GM12878 (cell line): ENCODE results near the gene INO80. TPM values are rescaled to one million over a fixed set of nuclear protein-coding genes. Genes with fewer than 3 reads are reported as not detected.
A peak's percentile ranks its signal among the peaks of the same experiment; 100 is the strongest.

ENCODE experiments used
- ATAC-seq: fragments of 200-7000 bp; cut with Tn5 transposase; 3 replicates; pipeline ENCODE4 v1.9.1; 2020; ENCODE audit warnings: mild to moderate bottlenecking, moderate library complexity
- BruUV-seq: library from RNA; stranded (reverse); fragments of 400-500 nt; replicated peaks from 2 replicates; lab custom pipeline; 2021; lab: Mats Ljungman, UMichigan
- CTCF ChIA-PET: fragments of 300-600 bp; sonication (Branson Sonifier 250); formaldehyde crosslinking; extraction: SDS; loops from one replicate; lab custom pipeline; 2021; ENCODE audit warnings: inconsistent platforms; lab: Yijun Ruan, JAX
- POLR2A ChIA-PET: fragments of 350-600 bp; formaldehyde crosslinking; extraction: SDS; loops from one replicate; lab custom pipeline; 2021; ENCODE audit warnings: inconsistent platforms; lab: Charles Lee
- RAD21 ChIA-PET: fragments of 300-600 bp; sonication (Branson Sonifier 250); formaldehyde crosslinking; loops from one replicate; lab custom pipeline; 2023; ENCODE audit warnings: antibody characterized with exemption; ENCODE audit not compliant: unreplicated experiment; lab: Charles Lee
- SMC1A ChIA-PET: fragments of 300-600 bp; sonication (Branson Sonifier 250); formaldehyde crosslinking; loops from one replicate; lab custom pipeline; 2023; ENCODE audit not compliant: unreplicated experiment, uncharacterized antibody; lab: Charles Lee
- DNase-seq: peaks from one replicate; pipeline ENCODE4 v3.0.0-alpha.2; 2011; ENCODE audit warnings: low read depth, low spot score
- FAIRE-seq: peaks from 3 replicates; lab custom pipeline; 2011; peaks lifted over from hg19 to GRCh38; lab: Jason Lieb, UNC
- H2AFZ ChIP-seq: 2 replicates; pipeline ENCODE4 v1.6.0; 2011; ENCODE audit warnings: low read depth, low read length, control low read depth; ENCODE audit not compliant: control insufficient read depth
- H3K27ac ChIP-seq: 2 replicates; pipeline ENCODE4 v1.5.1; 2011; ENCODE audit warnings: control low read depth; ENCODE audit not compliant: control insufficient read depth, insufficient read depth
- H3K27me3 ChIP-seq, 2 experiments: replicated peaks in 1 of 2; 2 replicates each; pipeline versions ENCODE4 v1.6.0 to v1.6.1; 2011; ENCODE audit warnings: low read length in 1 of 2; ENCODE audit not compliant: control insufficient read depth in 2 of 2, insufficient read depth in 2 of 2
- H3K36me3 ChIP-seq, 2 experiments: 2 replicates each; pipeline ENCODE4 v1.5.1; 2011; ENCODE audit warnings: low read length in 1 of 2; ENCODE audit not compliant: control insufficient read depth in 2 of 2, insufficient read depth in 2 of 2
- H3K4me1 ChIP-seq: 2 replicates; pipeline ENCODE4 v1.6.1; 2011; ENCODE audit warnings: mild to moderate bottlenecking, low read length, moderate library complexity, mixed read lengths; ENCODE audit not compliant: control insufficient read depth, insufficient read depth
- H3K4me2 ChIP-seq: 2 replicates; pipeline ENCODE4 v1.6.0; 2011; ENCODE audit warnings: control low read depth; ENCODE audit not compliant: control insufficient read depth, insufficient read depth
- H3K4me3 ChIP-seq: fragments of 200-600 bp; sonication (generic); 2 replicates; pipeline ENCODE4 v1.5.1; 2016
- H3K79me2 ChIP-seq: 2 replicates; pipeline ENCODE4 v1.6.0; 2011; ENCODE audit warnings: low read length; ENCODE audit not compliant: control insufficient read depth, insufficient read depth
- H3K9ac ChIP-seq: 2 replicates; pipeline ENCODE4 v1.8.0; 2011; ENCODE audit warnings: low read length, control low read depth, mixed read lengths; ENCODE audit not compliant: control insufficient read depth, insufficient read depth
- H3K9me3 ChIP-seq: replicated peaks from 3 replicates; pipeline ENCODE4 v1.5.1; 2011; ENCODE audit warnings: mild to moderate bottlenecking, low read length; ENCODE audit not compliant: control insufficient read depth, insufficient read depth
- H4K20me1 ChIP-seq: 2 replicates; pipeline ENCODE4 v1.6.0; 2011; ENCODE audit not compliant: control insufficient read depth, insufficient read depth
- ATF7 ChIP-seq: fragments of 450-650 bp; IDR thresholded peaks from 2 replicates; pipeline ENCODE4 v1.6.1; 2016; ENCODE audit warnings: low read depth, mild to moderate bottlenecking
- CBX3 ChIP-seq: fragments of 200-600 bp; sonication (generic); IDR thresholded peaks from 2 replicates; pipeline ENCODE4 v1.6.1; 2016; ENCODE audit warnings: low read depth, borderline replicate concordance
- CBX5 ChIP-seq: sonication (generic); IDR thresholded peaks from 2 replicates; pipeline ENCODE4 v1.6.1; 2016; ENCODE audit warnings: low read depth, moderate library complexity, mild to moderate bottlenecking, inconsistent platforms
- EZH2 ChIP-seq: IDR thresholded peaks from 2 replicates; pipeline ENCODE4 v1.6.1; 2012; ENCODE audit warnings: low read depth, mild to moderate bottlenecking, control low read depth, inconsistent platforms, low read length, borderline replicate concordance; ENCODE audit not compliant: control insufficient read depth
- NFIC ChIP-seq: IDR thresholded peaks from 2 replicates; pipeline ENCODE4 v1.6.1; 2012; ENCODE audit warnings: low read depth, mild to moderate bottlenecking, inconsistent platforms, low read length, moderate library complexity
- POU2F2 ChIP-seq: IDR thresholded peaks from 3 replicates; pipeline ENCODE4 v1.6.1; 2011; ENCODE audit warnings: low read depth, mild to moderate bottlenecking, low read length, borderline replicate concordance
- RUNX3 ChIP-seq: IDR thresholded peaks from 2 replicates; pipeline ENCODE4 v1.6.1; 2012; ENCODE audit warnings: low read length, inconsistent platforms
- SPI1 ChIP-seq: IDR thresholded peaks from 2 replicates; pipeline ENCODE4 v1.6.1; 2011; ENCODE audit warnings: low read depth, mild to moderate bottlenecking, low read length, moderate library complexity, borderline replicate concordance; ENCODE audit not compliant: insufficient read depth
- WGBS: methylation state at CpG from one replicate; pipeline ENCODE4 v1.1.6; 2016; ENCODE audit warnings: low lambda C conversion rate; ENCODE audit not compliant: insufficient replicate concordance, insufficient coverage; ENCODE audit errors: missing lambda C conversion rate; 5-methylcytosine and 5-hydroxymethylcytosine counted together
- in situ Hi-C: fragments of 300-500 bp; cut with MboI; formaldehyde crosslinking; loops from 9 replicates; pipeline ENCODE4 v1.14.3; 2018; ENCODE audit warnings: mixed read lengths
- intact Hi-C: fragments of 100-400 bp; cut with micrococcal nuclease; formaldehyde crosslinking; loops from one replicate; pipeline ENCODE4 v1.14.2; 2022; ENCODE audit not compliant: unreplicated experiment
- polyA plus RNA-seq, 11 experiments: library from polyadenylated mRNA; depleted of rRNA in 4 of 11; unstranded in 6 of 11; stranded (reverse) in 5 of 11; fragments of >200 nt; fragmentation: Nextera tagmentation in 4 of 11; fragmentation: Illumina TruSeq in 1 of 11; extraction: Ambion mirVana in 4 of 11; extraction: Trizol in 1 of 11; gene quantifications; 1 replicate in 1 of 11; 2 replicates in 10 of 11; pipeline versions ENCODE4 v1.2.1 to v1.2.3, GENCODE V29; 2011 to 2016; ENCODE audit warnings: inconsistent platforms in 2 of 11, missing spikeins in 2 of 11, low read depth in 1 of 11
- total RNA-seq, 4 experiments: library from RNA; depleted of rRNA in 3 of 4; stranded (reverse); fragments of >200 nt in 3 of 4; fragmentation: Illumina TruSeq in 1 of 4; extraction: Trizol in 1 of 4; gene quantifications; 2 replicates each; pipeline versions ENCODE4 v1.2.1 to v1.2.3, GENCODE V29; 2013 to 2021
- TF ChIP-seq, protein P1 (sequence below), 3 experiments: IDR thresholded peaks in 2 of 3; conservative IDR thresholded peaks in 1 of 3; 2 replicates each; pipeline ENCODE4 v1.5.1; 2011; ENCODE audit warnings: low read depth in 3 of 3, low read length in 3 of 3, mild to moderate bottlenecking in 3 of 3, control low read depth in 2 of 3, moderate library complexity in 2 of 3, inconsistent platforms in 1 of 3, mixed read lengths in 1 of 3; ENCODE audit not compliant: control insufficient read depth in 2 of 3, insufficient read depth in 1 of 3; ENCODE audit errors: extremely low read depth in 1 of 3
- TF ChIP-seq, protein P2 (sequence below): IDR thresholded peaks from 2 replicates; pipeline ENCODE4 v1.6.1; 2011; ENCODE audit warnings: borderline replicate concordance, low read depth, mild to moderate bottlenecking, moderate library complexity, mixed read lengths, low read length; ENCODE audit not compliant: insufficient read depth; ENCODE audit errors: extremely low read length
- TF ChIP-seq, protein P3 (sequence below): IDR thresholded peaks from 2 replicates; pipeline ENCODE4 v1.6.1; 2012; ENCODE audit warnings: low read depth, low read length, improper control_type of control experiment
- TF ChIP-seq, protein P4 (sequence below): fragments of 450-650 bp; IDR thresholded peaks from 2 replicates; pipeline ENCODE4 v1.6.1; 2017; ENCODE audit warnings: mild to moderate bottlenecking, moderate library complexity

Gene INO80
- total and polyA plus RNA-seq, 10 of the 15 experiments (the other 5 are each of a cell fraction or from before 2014, with no cell fraction given): 4.5 to 25.0 (median 14.2) TPM

DNA sequence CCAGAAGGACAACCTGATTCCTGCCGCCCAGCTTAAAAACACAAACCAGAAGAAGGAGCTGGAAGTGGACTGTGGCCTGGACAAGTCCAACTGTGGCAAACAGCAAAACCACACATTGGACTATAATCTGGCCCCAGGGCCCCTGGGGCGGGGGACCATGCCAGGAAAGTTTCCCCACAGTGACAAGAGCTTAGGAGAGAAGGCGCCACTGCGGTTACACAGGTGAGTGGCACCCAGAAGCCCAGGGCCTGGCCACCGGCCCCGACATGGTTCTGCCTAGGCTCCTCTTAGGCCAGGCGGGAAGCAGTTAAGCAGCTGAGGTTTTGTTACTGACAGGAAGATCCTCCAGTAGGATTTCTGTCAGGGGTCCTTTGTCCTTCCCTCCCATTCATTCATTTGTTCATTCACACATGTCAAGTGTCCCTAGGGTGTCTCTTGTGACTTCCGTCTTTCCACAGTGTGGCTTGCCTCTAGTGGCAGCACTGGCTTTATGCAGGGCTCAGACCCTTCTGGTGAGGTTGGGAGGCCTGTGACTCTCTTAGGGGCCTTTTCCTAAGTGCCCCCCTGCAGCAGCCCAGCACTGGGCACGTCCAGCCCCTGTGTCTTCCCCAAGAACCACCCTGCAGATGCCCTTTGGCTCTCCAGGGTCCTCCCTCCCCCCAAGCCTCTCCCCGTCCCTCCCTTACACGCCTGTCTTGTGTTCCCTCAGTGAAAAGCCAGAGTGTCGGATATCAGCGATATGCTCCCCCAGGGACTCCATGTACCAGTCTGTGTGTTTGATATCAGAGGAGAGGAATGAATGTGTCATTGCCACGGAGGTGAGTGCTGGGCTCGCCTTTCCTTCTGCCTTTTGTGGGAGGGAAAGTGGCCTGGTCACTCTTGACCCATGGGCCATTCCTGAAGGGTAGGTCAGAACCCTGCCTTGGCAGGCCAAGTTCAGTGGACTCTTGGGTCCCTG, 179.1 kb downstream of the INO80 start (continued):
- TF ChIP-seq, protein P1, sequence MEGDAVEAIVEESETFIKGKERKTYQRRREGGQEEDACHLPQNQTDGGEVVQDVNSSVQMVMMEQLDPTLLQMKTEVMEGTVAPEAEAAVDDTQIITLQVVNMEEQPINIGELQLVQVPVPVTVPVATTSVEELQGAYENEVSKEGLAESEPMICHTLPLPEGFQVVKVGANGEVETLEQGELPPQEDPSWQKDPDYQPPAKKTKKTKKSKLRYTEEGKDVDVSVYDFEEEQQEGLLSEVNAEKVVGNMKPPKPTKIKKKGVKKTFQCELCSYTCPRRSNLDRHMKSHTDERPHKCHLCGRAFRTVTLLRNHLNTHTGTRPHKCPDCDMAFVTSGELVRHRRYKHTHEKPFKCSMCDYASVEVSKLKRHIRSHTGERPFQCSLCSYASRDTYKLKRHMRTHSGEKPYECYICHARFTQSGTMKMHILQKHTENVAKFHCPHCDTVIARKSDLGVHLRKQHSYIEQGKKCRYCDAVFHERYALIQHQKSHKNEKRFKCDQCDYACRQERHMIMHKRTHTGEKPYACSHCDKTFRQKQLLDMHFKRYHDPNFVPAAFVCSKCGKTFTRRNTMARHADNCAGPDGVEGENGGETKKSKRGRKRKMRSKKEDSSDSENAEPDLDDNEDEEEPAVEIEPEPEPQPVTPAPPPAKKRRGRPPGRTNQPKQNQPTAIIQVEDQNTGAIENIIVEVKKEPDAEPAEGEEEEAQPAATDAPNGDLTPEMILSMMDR (IDR thresholded peaks at IDR 0.05 in 2 of 3, conservative IDR thresholded peaks at IDR 0.05 in 1 of 3; ENCODE audit: control insufficient read depth in 2 of 3, extremely low read depth in 1 of 3, insufficient read depth in 1 of 3, low read depth in 3 of 3, low read length in 3 of 3): peak; percentile 17 to 39 (median 31); a peak in 4 of 6 replicates

DNA sequence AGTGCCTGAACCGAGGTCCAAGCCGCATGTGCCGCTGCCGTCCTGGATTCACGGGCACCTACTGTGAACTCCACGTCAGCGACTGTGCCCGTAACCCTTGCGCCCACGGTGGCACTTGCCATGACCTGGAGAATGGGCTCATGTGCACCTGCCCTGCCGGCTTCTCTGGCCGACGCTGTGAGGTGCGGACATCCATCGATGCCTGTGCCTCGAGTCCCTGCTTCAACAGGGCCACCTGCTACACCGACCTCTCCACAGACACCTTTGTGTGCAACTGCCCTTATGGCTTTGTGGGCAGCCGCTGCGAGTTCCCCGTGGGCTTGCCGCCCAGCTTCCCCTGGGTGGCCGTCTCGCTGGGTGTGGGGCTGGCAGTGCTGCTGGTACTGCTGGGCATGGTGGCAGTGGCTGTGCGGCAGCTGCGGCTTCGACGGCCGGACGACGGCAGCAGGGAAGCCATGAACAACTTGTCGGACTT, 179.8 kb downstream of the INO80 start:
- CTCF ChIA-PET: interaction anchor here (0.9 to 1.4 kb wide), 3 partner anchors 9 to 250 kb away, joined by 3 to 4 read pairs (median 3); no protein-coding TSS in a partner anchor
- H3K9me3 ChIP-seq: no peaks in the 10 kb centered on the region
- RAD21 ChIA-PET: no interaction called here
- H3K27ac ChIP-seq: no peak overlapping the region
- intact Hi-C loops: no loop called here
- H3K4me3 ChIP-seq: no peak overlapping the region
- peaks cover 26% of the 10 kb centered on the region for H3K4me1 ChIP-seq
- no peak for FAIRE-seq
- SMC1A ChIA-PET: no interaction called here
- no peaks in the 10 kb centered on the region for H3K27me3 ChIP-seq
- no peak overlapping the region for H3K9ac ChIP-seq
- BruUV-seq: no TSS peak
- POLR2A ChIA-PET: no interaction called here
- H3K4me2 ChIP-seq: no peak overlapping the region
- in situ Hi-C loops: no loop called here
- 81% methylated on average over 31 of the region's 31 CpGs for WGBS
- no peak for DNase-seq
- H3K36me3 ChIP-seq: no peaks in the 10 kb centered on the region
- H4K20me1 ChIP-seq: no peaks in the 10 kb centered on the region
- no peak for ATAC-seq
- H2AFZ ChIP-seq: no peak overlapping the region
- no peaks in the 10 kb centered on the region for H3K79me2 ChIP-seq
- TF ChIP-seq SPI1 (no peak), ATF7 (no peak), CBX5 (no peak), EZH2 (no peak), RUNX3 (no peak), POU2F2 (no peak), CBX3 (no peak), NFIC (no peak)
- TF ChIP-seq, protein P2, sequence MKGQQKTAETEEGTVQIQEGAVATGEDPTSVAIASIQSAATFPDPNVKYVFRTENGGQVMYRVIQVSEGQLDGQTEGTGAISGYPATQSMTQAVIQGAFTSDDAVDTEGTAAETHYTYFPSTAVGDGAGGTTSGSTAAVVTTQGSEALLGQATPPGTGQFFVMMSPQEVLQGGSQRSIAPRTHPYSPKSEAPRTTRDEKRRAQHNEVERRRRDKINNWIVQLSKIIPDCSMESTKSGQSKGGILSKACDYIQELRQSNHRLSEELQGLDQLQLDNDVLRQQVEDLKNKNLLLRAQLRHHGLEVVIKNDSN: no peak
- TF ChIP-seq, protein P3, sequence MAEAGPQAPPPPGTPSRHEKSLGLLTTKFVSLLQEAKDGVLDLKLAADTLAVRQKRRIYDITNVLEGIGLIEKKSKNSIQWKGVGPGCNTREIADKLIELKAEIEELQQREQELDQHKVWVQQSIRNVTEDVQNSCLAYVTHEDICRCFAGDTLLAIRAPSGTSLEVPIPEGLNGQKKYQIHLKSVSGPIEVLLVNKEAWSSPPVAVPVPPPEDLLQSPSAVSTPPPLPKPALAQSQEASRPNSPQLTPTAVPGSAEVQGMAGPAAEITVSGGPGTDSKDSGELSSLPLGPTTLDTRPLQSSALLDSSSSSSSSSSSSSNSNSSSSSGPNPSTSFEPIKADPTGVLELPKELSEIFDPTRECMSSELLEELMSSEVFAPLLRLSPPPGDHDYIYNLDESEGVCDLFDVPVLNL: no peak
- TF ChIP-seq, protein P4, sequence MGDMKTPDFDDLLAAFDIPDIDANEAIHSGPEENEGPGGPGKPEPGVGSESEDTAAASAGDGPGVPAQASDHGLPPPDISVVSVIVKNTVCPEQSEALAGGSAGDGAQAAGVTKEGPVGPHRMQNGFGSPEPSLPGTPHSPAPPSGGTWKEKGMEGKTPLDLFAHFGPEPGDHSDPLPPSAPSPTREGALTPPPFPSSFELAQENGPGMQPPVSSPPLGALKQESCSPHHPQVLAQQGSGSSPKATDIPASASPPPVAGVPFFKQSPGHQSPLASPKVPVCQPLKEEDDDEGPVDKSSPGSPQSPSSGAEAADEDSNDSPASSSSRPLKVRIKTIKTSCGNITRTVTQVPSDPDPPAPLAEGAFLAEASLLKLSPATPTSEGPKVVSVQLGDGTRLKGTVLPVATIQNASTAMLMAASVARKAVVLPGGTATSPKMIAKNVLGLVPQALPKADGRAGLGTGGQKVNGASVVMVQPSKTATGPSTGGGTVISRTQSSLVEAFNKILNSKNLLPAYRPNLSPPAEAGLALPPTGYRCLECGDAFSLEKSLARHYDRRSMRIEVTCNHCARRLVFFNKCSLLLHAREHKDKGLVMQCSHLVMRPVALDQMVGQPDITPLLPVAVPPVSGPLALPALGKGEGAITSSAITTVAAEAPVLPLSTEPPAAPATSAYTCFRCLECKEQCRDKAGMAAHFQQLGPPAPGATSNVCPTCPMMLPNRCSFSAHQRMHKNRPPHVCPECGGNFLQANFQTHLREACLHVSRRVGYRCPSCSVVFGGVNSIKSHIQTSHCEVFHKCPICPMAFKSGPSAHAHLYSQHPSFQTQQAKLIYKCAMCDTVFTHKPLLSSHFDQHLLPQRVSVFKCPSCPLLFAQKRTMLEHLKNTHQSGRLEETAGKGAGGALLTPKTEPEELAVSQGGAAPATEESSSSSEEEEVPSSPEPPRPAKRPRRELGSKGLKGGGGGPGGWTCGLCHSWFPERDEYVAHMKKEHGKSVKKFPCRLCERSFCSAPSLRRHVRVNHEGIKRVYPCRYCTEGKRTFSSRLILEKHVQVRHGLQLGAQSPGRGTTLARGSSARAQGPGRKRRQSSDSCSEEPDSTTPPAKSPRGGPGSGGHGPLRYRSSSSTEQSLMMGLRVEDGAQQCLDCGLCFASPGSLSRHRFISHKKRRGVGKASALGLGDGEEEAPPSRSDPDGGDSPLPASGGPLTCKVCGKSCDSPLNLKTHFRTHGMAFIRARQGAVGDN: no peak
